ENCODE data around the gene ENG.
A peak's percentile ranks its signal among the peaks of the same experiment; 100 is the strongest.

The ENG gene

GRCh38 chr9:127854184-127854806, at the start of gene ENG:
TSS of gene ENG (minus strand) at chr9:127854658. CDS start at chr9:127854355, 303 bp downstream.
- DNase-seq = no peak
- H4K20me1 ChIP-seq (ENCODE audit: insufficient read depth, low read length) = no peaks in the 10 kb centered on the region
- peaks cover 6% of the 10 kb centered on the region for H3K9me3 ChIP-seq (ENCODE audit: insufficient read depth, low read length, severe bottlenecking)
- no peaks in the 10 kb centered on the region for H3K36me3 ChIP-seq (ENCODE audit: insufficient read depth, low read length)
- H3K79me2 ChIP-seq (ENCODE audit: insufficient read depth, low read length) = no peaks in the 10 kb centered on the region
- no peak within 1 kb of the TSS for H2AFZ ChIP-seq (ENCODE audit: low read depth, low read length)
- TF ChIP-seq EZH2 (IDR thresholded peaks at IDR 0.05; ENCODE audit: borderline replicate concordance, low read depth, low read length, severe bottlenecking) (no peak), CTCF (IDR thresholded peaks at IDR 0.05; ENCODE audit: borderline replicate concordance, extremely low read depth, low read length, poor library complexity, severe bottlenecking) (no peak)
- no peak within 1 kb of the TSS for H3K4me2 ChIP-seq (ENCODE audit: insufficient read depth, low read length)
- H3K4me1 ChIP-seq (ENCODE audit: insufficient read depth, low read length) = no peaks in the 10 kb centered on the region
- no peak within 1 kb of the TSS for H3K9ac ChIP-seq (ENCODE audit: low read depth, low read length)
- no peaks in the 10 kb centered on the region for H3K27me3 ChIP-seq (ENCODE audit: insufficient read depth, low read length, poor library complexity)
- no peak within 1 kb of the TSS for H3K27ac ChIP-seq (ENCODE audit: low read length)
- ATAC-seq (ENCODE audit: insufficient read depth, low read depth) = no peak
- no peak within 1 kb of the TSS for H3K4me3 ChIP-seq (ENCODE audit: low read depth in 1 of 2, low read length in 2 of 2)

GRCh38 chr9:127903557-127904475, 49.4 kb upstream of the ENG start:
- no peak overlapping the region for H2AFZ ChIP-seq (ENCODE audit: low read depth, low read length)
- no peak overlapping the region for H3K4me2 ChIP-seq (ENCODE audit: insufficient read depth, low read length)
- DNase-seq (no peak), ATAC-seq (ENCODE audit: insufficient read depth, low read depth) (no peak)
- no peaks in the 10 kb centered on the region for H3K36me3 ChIP-seq (ENCODE audit: insufficient read depth, low read length)
- no peaks in the 10 kb centered on the region for H3K79me2 ChIP-seq (ENCODE audit: insufficient read depth, low read length)
- no peaks in the 10 kb centered on the region for H4K20me1 ChIP-seq (ENCODE audit: insufficient read depth, low read length)
- H3K9ac ChIP-seq (ENCODE audit: low read depth, low read length) = no peak overlapping the region
- H3K27me3 ChIP-seq (ENCODE audit: insufficient read depth, low read length, poor library complexity) = no peaks in the 10 kb centered on the region
- H3K4me1 ChIP-seq (ENCODE audit: insufficient read depth, low read length) = peaks cover 10% of the 10 kb centered on the region
- H3K4me3 ChIP-seq (ENCODE audit: low read depth in 1 of 2, low read length in 2 of 2) = no peak overlapping the region
- H3K9me3 ChIP-seq (ENCODE audit: insufficient read depth, low read length, severe bottlenecking) = no peaks in the 10 kb centered on the region
- TF ChIP-seq CTCF (IDR thresholded peaks at IDR 0.05; ENCODE audit: borderline replicate concordance, extremely low read depth, low read length, poor library complexity, severe bottlenecking) (no peak), EZH2 (IDR thresholded peaks at IDR 0.05; ENCODE audit: borderline replicate concordance, low read depth, low read length, severe bottlenecking) (no peak)
- no peak overlapping the region for H3K27ac ChIP-seq (ENCODE audit: low read length)

- Histone ChIP-seq H3K36me3 (ENCODE audit: insufficient read depth, low read length) (peaks cover 24% of the 10 kb centered on the region), H2AFZ (ENCODE audit: low read depth, low read length) (peak within 1 kb of the TSS; percentile 99), H3K9ac (ENCODE audit: low read depth, low read length) (peak within 1 kb of the TSS; percentile 72), H3K27ac (ENCODE audit: low read length) (peak within 1 kb of the TSS; percentile 55), H3K9me3 (ENCODE audit: insufficient read depth, low read length, severe bottlenecking) (peaks cover 10% of the 10 kb centered on the region), H4K20me1 (ENCODE audit: insufficient read depth, low read length) (no peaks in the 10 kb centered on the region), H3K4me1 (ENCODE audit: insufficient read depth, low read length) (peaks cover 21% of the 10 kb centered on the region), H3K4me2 (ENCODE audit: insufficient read depth, low read length) (peak within 1 kb of the TSS; percentile 96), H3K79me2 (ENCODE audit: insufficient read depth, low read length) (0 out of 2 replicates have a peak, but pooled peaks cover 2% of the 10 kb centered on the region), H3K27me3 (ENCODE audit: insufficient read depth, low read length, poor library complexity) (no peaks in the 10 kb centered on the region), H3K4me3 (ENCODE audit: low read depth in 1 of 2, low read length in 2 of 2) (peak within 1 kb of the TSS; percentile 51 to 66; a peak in 3 of 4 replicates)
- TF ChIP-seq CTCF (IDR thresholded peaks at IDR 0.05; ENCODE audit: borderline replicate concordance, extremely low read depth, low read length, poor library complexity, severe bottlenecking) (peak; percentile 4), EZH2 (IDR thresholded peaks at IDR 0.05; ENCODE audit: borderline replicate concordance, low read depth, low read length, severe bottlenecking) (no peak)
- DNase-seq = peak; percentile 66
- peak; percentile 89 for ATAC-seq (ENCODE audit: insufficient read depth, low read depth)
Measured at GRCh38 chr9:127899128-127899943, 44.9 kb upstream of the ENG start, which contains the start of gene ST6GALNAC6. TSS of gene ST6GALNAC6 (minus strand) at chr9:127899603. CDS start at chr9:127897981, 1,622 bp downstream.

Measured in DND-41 (cell line).